SK-N-SH (cell line): ENCODE measurements around the gene AGAP1. TPM values are rescaled to one million over a fixed set of nuclear protein-coding genes. Genes with fewer than 3 reads are reported as not detected.

Source experiments
- CTCF ChIA-PET: fragments of 300-600, 350-600 bp; formaldehyde crosslinking; extraction: SDS; loops from one replicate; lab custom pipeline; 2021; lab: Yijun Ruan, JAX
- POLR2A ChIA-PET: fragments of 350-600 bp; sonication (Branson Sonifier 250); formaldehyde crosslinking; extraction: SDS; loops from one replicate; lab custom pipeline; 2020; ENCODE audit warnings: antibody characterized with exemption, inconsistent platforms; lab: Yijun Ruan, JAX
- DNase-seq: peaks from one replicate; pipeline ENCODE4 v3.0.0; 2012
- H2AFZ ChIP-seq: fragments of 200-600 bp; sonication (generic); 2 replicates; pipeline ENCODE4 v1.8.1; 2016; ENCODE audit warnings: antibody characterized with exemption, mild to moderate bottlenecking, low read depth
- H3F3A ChIP-seq: fragments of 200-600 bp; sonication (generic); replicated peaks from 2 replicates; pipeline ENCODE3; 2016; ENCODE audit warnings: antibody characterized with exemption, mild to moderate bottlenecking; ENCODE audit not compliant: insufficient read depth
- H3K27ac ChIP-seq, 2 experiments: fragments of 200-500 bp in 1 of 2; fragments of 200-600 bp in 1 of 2; sonication (Bioruptor generic) in 1 of 2; sonication (generic), shearing (Covaris generic) in 1 of 2; 2 replicates each; pipeline versions ENCODE4 v1.5.1 to v1.6.1; 2014 to 2016; ENCODE audit warnings: low read depth in 2 of 2, inconsistent platforms in 1 of 2, low read length in 1 of 2, mild to moderate bottlenecking in 1 of 2, mixed read lengths in 1 of 2
- H3K27me3 ChIP-seq: fragments of 200-600 bp; sonication (generic), shearing (Covaris generic); 2 replicates; pipeline ENCODE4 v1.6.1; 2016; ENCODE audit warnings: mixed run types; ENCODE audit not compliant: insufficient read depth
- H3K36me3 ChIP-seq, 2 experiments: fragments of 200-500 bp in 1 of 2; fragments of 200-600 bp in 1 of 2; sonication (Bioruptor generic) in 1 of 2; sonication (generic) in 1 of 2; replicated peaks in 1 of 2; 2 replicates each; pipeline versions ENCODE3 to v1.5.1; 2014 to 2016; ENCODE audit warnings: low read length in 1 of 2, mild to moderate bottlenecking in 1 of 2; ENCODE audit not compliant: insufficient read depth in 2 of 2, control insufficient read depth in 1 of 2
- H3K4me1 ChIP-seq, 2 experiments: fragments of 200-500 bp in 1 of 2; fragments of 200-600 bp in 1 of 2; sonication (Bioruptor generic) in 1 of 2; sonication (generic), shearing (Covaris generic) in 1 of 2; 2 replicates each; pipeline versions ENCODE4 v1.5.1 to v1.6.1; 2014 to 2016; ENCODE audit warnings: low read depth in 1 of 2, low read length in 1 of 2, mixed run types in 1 of 2; ENCODE audit not compliant: insufficient read depth in 2 of 2, control insufficient read depth in 1 of 2
- H3K4me2 ChIP-seq: fragments of 200-600 bp; sonication (generic), shearing (Covaris generic); 2 replicates; pipeline ENCODE4 v1.6.1; 2017; ENCODE audit warnings: mixed run types
- H3K4me3 ChIP-seq, 2 experiments: fragments of 200-500 bp in 1 of 2; fragments of 200-600 bp in 1 of 2; sonication (Bioruptor generic) in 1 of 2; sonication (generic), shearing (Covaris generic) in 1 of 2; 2 replicates each; pipeline versions ENCODE4 v1.5.1 to v1.8.1; 2014 to 2016; ENCODE audit warnings: low read depth in 2 of 2, inconsistent platforms in 1 of 2, low read length in 1 of 2, mild to moderate bottlenecking in 1 of 2, mixed read lengths in 1 of 2, moderate library complexity in 1 of 2
- H3K79me2 ChIP-seq: fragments of 200-600 bp; sonication (generic); 2 replicates; pipeline ENCODE4 v1.8.1; 2017; ENCODE audit warnings: mild to moderate bottlenecking; ENCODE audit not compliant: insufficient read depth
- H3K9ac ChIP-seq: fragments of 200-600 bp; sonication (generic); 2 replicates; pipeline ENCODE4 v1.6.1; 2017; ENCODE audit warnings: mixed run types
- H3K9me2 ChIP-seq: fragments of 200-600 bp; sonication (generic); 2 replicates; pipeline ENCODE4 v1.6.1; 2017; ENCODE audit warnings: mixed run types
- H3K9me3 ChIP-seq: fragments of 200-600 bp; sonication (generic); 2 replicates; pipeline ENCODE4 v1.6.1; 2017; ENCODE audit warnings: mixed run types, mild to moderate bottlenecking, moderate library complexity
- H4K20me1 ChIP-seq: fragments of 200-600 bp; sonication (generic); 2 replicates; pipeline ENCODE4 v1.6.1; 2017; ENCODE audit warnings: mild to moderate bottlenecking, mixed run types; ENCODE audit not compliant: insufficient read depth
- CHD2 ChIP-seq: fragments of 150-350 bp; IDR thresholded peaks from 2 replicates; pipeline ENCODE4 v1.6.1; 2018; ENCODE audit warnings: low read length; ENCODE audit not compliant: partially characterized antibody
- EP300 ChIP-seq, 2 experiments: IDR thresholded peaks; 2 replicates each; pipeline versions ENCODE4 v1.4.0 to v1.6.1; 2012; ENCODE audit warnings: borderline replicate concordance in 1 of 2, low read depth in 1 of 2, low read length in 1 of 2
- EZH2phosphoT487 ChIP-seq: fragments of 200-600 bp; sonication (generic); IDR thresholded peaks from 2 replicates; pipeline ENCODE4 v1.6.1; 2017; ENCODE audit warnings: low read depth, mixed run types, mild to moderate bottlenecking, antibody characterized with exemption, moderate library complexity, borderline replicate concordance
- FOSL2 ChIP-seq: IDR thresholded peaks from 2 replicates; pipeline ENCODE4 v1.4.0; 2012; ENCODE audit warnings: low read depth, mild to moderate bottlenecking, moderate library complexity, borderline replicate concordance
- FOXJ3 ChIP-seq: sonication (generic); formaldehyde crosslinking; IDR thresholded peaks from 2 replicates; pipeline ENCODE4 v1.5.1; 2020; ENCODE audit warnings: mild to moderate bottlenecking, missing genetic modification reagents
- IRF3 ChIP-seq: fragments of 150-350 bp; IDR thresholded peaks from 2 replicates; pipeline ENCODE4 v1.6.1; 2016; ENCODE audit warnings: mild to moderate bottlenecking, low read depth, low read length
- JUND ChIP-seq: IDR thresholded peaks from 2 replicates; pipeline ENCODE4 v1.4.0; 2012
- MXI1 ChIP-seq: IDR thresholded peaks from 2 replicates; pipeline ENCODE4 v1.6.1; 2012; ENCODE audit warnings: mild to moderate bottlenecking, low read depth, low read length, improper control_type of control experiment
- NFIC ChIP-seq: IDR thresholded peaks from 2 replicates; pipeline ENCODE4 v1.4.0; 2012; ENCODE audit warnings: borderline replicate concordance
- PBX3 ChIP-seq: IDR thresholded peaks from 2 replicates; pipeline ENCODE4; 2012
- POLR2AphosphoS5 ChIP-seq: IDR thresholded peaks from 2 replicates; pipeline ENCODE4 v1.6.1; 2012; ENCODE audit warnings: low read depth, low read length
- RFX5 ChIP-seq: IDR thresholded peaks from 2 replicates; pipeline ENCODE4 v1.6.1; 2012; ENCODE audit warnings: mild to moderate bottlenecking, improper control_type of control experiment, low read length
- SMC3 ChIP-seq: IDR thresholded peaks from 2 replicates; pipeline ENCODE4 v1.6.1; 2012; ENCODE audit warnings: low read depth, low read length, improper control_type of control experiment
- TAF1 ChIP-seq: IDR thresholded peaks from 2 replicates; pipeline ENCODE4 v1.6.1; 2012; ENCODE audit warnings: low read depth, mild to moderate bottlenecking, low read length, moderate library complexity, borderline replicate concordance
- TCF12 ChIP-seq: IDR thresholded peaks from 2 replicates; pipeline ENCODE4 v1.4.0; 2012
- USF1 ChIP-seq: IDR thresholded peaks from 2 replicates; pipeline ENCODE4 v1.4.0; 2012; ENCODE audit warnings: low read depth, borderline replicate concordance
- YY1 ChIP-seq: IDR thresholded peaks from 2 replicates; pipeline ENCODE4 v1.4.0; 2012; ENCODE audit warnings: low read depth, mild to moderate bottlenecking
- WGBS: methylation state at CpG from one replicate; pipeline ENCODE4 v1.1.6; 2017; ENCODE audit warnings: low lambda C conversion rate; 5-methylcytosine and 5-hydroxymethylcytosine counted together
- polyA plus RNA-seq, 3 experiments: library from polyadenylated mRNA; depleted of rRNA; stranded (reverse); fragments of >200 nt; gene quantifications; 2 replicates each; pipeline ENCODE4 v1.2.3, GENCODE V29; 2012
- TF ChIP-seq, protein P1 (sequence below): IDR thresholded peaks from 2 replicates; pipeline ENCODE4 v1.4.0; 2012; ENCODE audit warnings: low read depth, borderline replicate concordance
- TF ChIP-seq, protein P2 (sequence below): IDR thresholded peaks from 2 replicates; pipeline ENCODE4 v1.6.1; 2012; ENCODE audit warnings: mild to moderate bottlenecking, low read depth, low read length, moderate library complexity
- TF ChIP-seq, protein P3 (sequence below): fragments of 150-350 bp; IDR thresholded peaks from 2 replicates; pipeline ENCODE4 v1.6.1; 2017; ENCODE audit warnings: antibody characterized with exemption, low read length, low read depth, borderline replicate concordance

Gene AGAP1
- polyA plus RNA-seq, 1 of the 3 experiments (the other 2 are of a cell fraction): 8.8 TPM

DNA sequence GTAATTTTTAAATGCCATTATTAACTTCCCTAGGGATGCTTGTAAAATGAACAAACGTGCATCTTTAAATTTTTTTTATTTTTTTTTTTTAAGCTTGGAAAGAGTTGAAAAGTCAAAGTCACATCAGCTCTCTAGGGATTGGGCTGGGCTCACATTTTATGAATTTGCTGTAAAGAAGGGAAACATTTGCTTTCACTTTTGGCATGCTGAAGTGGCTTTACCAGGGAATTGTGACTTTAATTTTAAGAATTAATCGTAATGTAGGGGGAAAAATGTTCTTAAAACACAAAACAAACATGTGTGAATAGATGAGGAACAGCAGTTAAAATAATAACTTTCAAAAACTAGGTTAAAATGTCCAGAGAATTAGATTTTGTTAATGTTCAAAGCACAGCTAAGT lies 123.0 kb downstream of the AGAP1 start:
- Histone ChIP-seq H3K9me3 (no peaks in the 10 kb centered on the region), H3K27me3 (no peaks in the 10 kb centered on the region), H2AFZ (no peak overlapping the region), H3K27ac (no peak overlapping the region), H3K9me2 (no peaks in the 10 kb centered on the region), H3K4me2 (no peak overlapping the region), H3K79me2 (peaks cover 19% of the 10 kb centered on the region; the same call in 1 of the 2 replicates), H3K4me3 (no peak overlapping the region), H3K4me1 (peaks cover 15 to 23% of the 10 kb centered on the region in 2 experiments; a peak in 2 of 4 replicates)
- no peak for DNase-seq
- ChIA-PET POLR2A (no interaction called here), CTCF (interaction anchor here (3.0 kb wide), 1 partner anchor 130 kb away, joined by 12 read pairs; no protein-coding TSS in a partner anchor)
- WGBS: 87% methylated on average over 2 of the region's 2 CpGs
- TF ChIP-seq FOSL2 (no peak), IRF3 (no peak), EZH2phosphoT487 (no peak), YY1 (no peak), EP300 (IDR thresholded peaks at IDR 0.05; ENCODE audit: borderline replicate concordance in 1 of 2, low read depth in 1 of 2, low read length in 1 of 2) (no peak), CHD2 (no peak), SMC3 (no peak), PBX3 (no peak), FOXJ3 (CRISPR knock-in tag) (no peak), TCF12 (no peak), JUND (no peak), RFX5 (no peak), USF1 (no peak), POLR2AphosphoS5 (no peak), MXI1 (no peak), NFIC (no peak), TAF1 (no peak)
- TF ChIP-seq, protein P1, sequence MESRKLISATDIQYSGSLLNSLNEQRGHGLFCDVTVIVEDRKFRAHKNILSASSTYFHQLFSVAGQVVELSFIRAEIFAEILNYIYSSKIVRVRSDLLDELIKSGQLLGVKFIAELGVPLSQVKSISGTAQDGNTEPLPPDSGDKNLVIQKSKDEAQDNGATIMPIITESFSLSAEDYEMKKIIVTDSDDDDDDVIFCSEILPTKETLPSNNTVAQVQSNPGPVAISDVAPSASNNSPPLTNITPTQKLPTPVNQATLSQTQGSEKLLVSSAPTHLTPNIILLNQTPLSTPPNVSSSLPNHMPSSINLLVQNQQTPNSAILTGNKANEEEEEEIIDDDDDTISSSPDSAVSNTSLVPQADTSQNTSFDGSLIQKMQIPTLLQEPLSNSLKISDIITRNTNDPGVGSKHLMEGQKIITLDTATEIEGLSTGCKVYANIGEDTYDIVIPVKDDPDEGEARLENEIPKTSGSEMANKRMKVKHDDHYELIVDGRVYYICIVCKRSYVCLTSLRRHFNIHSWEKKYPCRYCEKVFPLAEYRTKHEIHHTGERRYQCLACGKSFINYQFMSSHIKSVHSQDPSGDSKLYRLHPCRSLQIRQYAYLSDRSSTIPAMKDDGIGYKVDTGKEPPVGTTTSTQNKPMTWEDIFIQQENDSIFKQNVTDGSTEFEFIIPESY: no peak
- TF ChIP-seq, protein P2, sequence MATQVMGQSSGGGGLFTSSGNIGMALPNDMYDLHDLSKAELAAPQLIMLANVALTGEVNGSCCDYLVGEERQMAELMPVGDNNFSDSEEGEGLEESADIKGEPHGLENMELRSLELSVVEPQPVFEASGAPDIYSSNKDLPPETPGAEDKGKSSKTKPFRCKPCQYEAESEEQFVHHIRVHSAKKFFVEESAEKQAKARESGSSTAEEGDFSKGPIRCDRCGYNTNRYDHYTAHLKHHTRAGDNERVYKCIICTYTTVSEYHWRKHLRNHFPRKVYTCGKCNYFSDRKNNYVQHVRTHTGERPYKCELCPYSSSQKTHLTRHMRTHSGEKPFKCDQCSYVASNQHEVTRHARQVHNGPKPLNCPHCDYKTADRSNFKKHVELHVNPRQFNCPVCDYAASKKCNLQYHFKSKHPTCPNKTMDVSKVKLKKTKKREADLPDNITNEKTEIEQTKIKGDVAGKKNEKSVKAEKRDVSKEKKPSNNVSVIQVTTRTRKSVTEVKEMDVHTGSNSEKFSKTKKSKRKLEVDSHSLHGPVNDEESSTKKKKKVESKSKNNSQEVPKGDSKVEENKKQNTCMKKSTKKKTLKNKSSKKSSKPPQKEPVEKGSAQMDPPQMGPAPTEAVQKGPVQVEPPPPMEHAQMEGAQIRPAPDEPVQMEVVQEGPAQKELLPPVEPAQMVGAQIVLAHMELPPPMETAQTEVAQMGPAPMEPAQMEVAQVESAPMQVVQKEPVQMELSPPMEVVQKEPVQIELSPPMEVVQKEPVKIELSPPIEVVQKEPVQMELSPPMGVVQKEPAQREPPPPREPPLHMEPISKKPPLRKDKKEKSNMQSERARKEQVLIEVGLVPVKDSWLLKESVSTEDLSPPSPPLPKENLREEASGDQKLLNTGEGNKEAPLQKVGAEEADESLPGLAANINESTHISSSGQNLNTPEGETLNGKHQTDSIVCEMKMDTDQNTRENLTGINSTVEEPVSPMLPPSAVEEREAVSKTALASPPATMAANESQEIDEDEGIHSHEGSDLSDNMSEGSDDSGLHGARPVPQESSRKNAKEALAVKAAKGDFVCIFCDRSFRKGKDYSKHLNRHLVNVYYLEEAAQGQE: no peak
- TF ChIP-seq, protein P3, sequence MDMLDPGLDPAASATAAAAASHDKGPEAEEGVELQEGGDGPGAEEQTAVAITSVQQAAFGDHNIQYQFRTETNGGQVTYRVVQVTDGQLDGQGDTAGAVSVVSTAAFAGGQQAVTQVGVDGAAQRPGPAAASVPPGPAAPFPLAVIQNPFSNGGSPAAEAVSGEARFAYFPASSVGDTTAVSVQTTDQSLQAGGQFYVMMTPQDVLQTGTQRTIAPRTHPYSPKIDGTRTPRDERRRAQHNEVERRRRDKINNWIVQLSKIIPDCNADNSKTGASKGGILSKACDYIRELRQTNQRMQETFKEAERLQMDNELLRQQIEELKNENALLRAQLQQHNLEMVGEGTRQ: no peak
- TF ChIP-seq, all 33 proteins: peak for 0
- Histone ChIP-seq H3F3A (no peaks in the 10 kb centered on the region), H3K9ac (no peak overlapping the region), H3K36me3 (no peaks in the 10 kb centered on the region), H4K20me1 (peaks cover 39% of the 10 kb centered on the region)
